GM12874 (cell line): Measurements from ENCODE around the gene SCN8A.

ENCODE experiments used
- CTCF ChIP-seq: IDR thresholded peaks from 2 replicates; pipeline ENCODE4 v1.5.1; 2011; ENCODE audit warnings: low read depth, mild to moderate bottlenecking, control low read depth, low read length, moderate library complexity; ENCODE audit not compliant: insufficient read depth

The SCN8A gene

DNA sequence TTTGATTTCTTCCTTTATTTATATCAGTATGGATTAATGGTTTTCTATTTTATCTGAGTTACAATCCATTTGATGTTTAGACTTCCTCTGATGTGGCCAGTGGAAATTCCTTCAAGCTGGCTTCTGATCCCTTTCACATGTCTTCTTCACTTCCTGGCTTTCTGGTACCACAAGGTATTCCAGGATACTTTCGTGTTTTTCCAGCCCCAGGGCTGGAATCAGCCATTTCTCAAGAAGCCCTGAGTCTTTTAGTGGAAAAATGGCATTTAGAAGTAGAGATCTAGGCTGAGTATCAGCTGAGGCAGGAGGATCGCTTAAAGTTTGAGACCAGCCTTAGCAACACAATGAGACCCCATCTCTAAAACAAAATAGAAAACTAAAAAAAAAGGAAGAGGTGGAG lies 164.2 kb downstream of the SCN8A start:
- TF ChIP-seq CTCF = no peak

- TF ChIP-seq CTCF = no peak
Observed at GRCh38 chr12:51759175-51759574, 168.1 kb downstream of the SCN8A start.

DNA sequence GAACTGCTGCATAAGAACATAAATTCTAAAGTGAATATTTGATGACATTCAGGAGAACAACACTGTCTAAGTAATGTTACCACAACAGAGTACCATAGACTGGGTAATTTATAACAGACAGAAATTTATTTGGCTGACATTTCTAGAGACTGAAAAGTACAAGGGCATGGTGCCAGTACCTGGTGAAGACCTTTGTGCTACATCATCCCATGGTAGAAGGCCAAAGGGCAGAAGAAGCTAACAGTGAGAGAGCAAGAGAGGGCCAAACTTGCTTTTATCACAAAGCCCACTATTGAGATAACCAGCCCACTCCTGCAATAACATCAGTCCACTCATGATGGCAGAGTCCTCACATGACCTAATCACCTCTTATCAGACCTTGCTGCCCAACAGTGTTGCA lies 168.7 kb downstream of the SCN8A start:
- TF ChIP-seq CTCF = no peak

DNA sequence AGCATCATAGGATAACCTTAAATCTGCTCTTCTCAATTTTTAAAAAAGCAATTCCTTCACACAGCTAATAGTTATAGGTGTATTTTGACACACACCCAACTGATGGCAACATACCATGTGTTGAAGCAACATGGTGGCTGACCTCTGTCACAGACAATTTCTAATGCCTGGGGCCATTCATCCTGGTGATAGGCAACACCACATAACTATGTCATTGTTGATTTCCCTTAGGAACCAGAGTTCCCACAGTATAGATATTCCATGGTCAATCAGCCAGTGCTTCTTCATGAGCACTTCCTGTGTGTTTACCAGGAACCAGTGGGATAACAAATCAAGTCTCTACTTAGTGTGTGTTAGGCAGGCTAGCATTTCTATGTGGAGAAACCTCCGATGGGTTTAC lies 169.2 kb downstream of the SCN8A start:
- TF ChIP-seq CTCF = no peak

DNA sequence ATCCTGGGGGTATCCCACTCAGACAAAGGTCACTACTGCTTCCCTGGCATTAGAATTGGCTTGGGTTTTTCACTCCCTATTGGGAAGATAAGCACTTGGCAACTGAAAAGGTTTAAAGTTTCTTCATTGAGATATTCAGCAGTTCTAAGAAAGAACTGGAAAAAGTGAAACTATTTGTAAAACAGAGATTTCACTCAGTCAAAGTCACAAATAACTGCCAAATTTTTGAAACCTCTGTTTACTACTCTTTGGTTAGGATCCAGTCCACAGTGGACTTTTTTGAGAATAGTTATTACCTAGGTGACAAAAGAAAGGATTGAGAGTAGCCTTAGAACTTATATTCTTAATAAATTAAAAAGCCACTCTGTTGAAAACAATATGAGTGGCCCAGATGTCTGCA lies 172.7 kb downstream of the SCN8A start:
- no peak for TF ChIP-seq CTCF

- no peak for TF ChIP-seq CTCF
Observed at GRCh38 chr12:51766067-51766676, 175.1 kb downstream of the SCN8A start.

DNA sequence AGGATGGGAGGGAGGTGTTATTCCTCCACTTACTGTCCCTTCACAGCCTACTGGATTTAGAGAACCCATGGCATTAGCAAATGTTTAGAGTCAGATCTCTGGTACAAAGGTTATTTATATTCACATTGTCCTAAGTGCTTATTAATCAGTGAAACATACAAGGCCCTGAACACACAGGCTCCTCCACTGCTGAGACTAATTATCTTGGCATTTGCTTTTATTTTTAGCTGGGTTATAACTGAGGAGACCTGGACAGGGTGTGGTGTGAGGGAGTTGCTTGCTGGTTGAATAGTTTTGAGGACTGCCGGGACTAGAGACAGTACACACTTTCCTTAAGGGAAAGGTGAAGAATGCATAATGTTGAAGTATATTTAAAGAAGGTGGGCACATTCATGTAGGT lies 180.0 kb downstream of the SCN8A start:
- TF ChIP-seq CTCF = no peak
